ENCODE measurements around the gene PRLHR.

The PRLHR gene

DNA sequence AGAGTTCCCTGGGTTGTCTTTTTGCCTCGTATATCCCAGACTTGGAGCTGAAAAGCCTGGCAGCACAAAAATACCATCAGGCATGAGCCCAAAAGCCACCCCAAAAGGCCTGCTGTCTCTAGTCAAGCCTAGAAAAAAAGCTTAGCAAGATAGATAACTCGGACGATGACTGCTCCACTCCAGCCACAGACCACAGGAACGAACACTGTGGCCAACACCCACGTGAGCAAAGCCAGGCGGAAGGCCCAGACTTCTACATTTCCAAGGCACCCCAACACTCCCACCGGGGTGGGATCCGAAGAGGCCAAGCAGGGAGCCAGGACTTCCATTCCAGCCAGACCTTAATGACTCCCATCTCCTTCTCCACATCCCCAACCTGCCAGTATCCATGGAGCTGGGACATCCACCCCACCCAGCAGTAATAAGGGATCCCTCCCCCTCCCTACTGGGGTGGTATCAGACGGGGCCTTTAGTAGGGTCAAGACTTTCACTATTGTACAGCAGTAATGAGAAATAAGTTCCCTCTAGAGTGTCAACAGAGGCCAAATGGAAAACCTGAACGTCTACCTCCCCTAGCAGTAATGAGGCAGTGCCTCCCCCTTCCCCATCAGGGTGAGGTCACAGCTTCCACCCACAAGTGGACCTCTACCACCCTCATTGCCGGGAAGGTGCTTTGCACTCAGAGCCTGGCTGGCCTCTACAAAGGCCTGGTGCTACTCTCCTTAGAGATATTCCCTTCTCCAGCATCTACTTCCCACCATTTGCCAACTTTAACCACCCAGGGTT lies 23.0 kb downstream of the PRLHR start:
- Histone ChIP-seq H3K27me3 (ENCODE audit: control insufficient read depth, insufficient read depth, low read length) (no peaks in the 10 kb centered on the region), H3K36me3 (ENCODE audit: control insufficient read depth, insufficient read depth, low read length) (no peaks in the 10 kb centered on the region), H3K4me3 (ENCODE audit: low read depth, low read length) (no peak overlapping the region), H3K9me3 (ENCODE audit: control insufficient read depth, insufficient read depth, low read length) (no peaks in the 10 kb centered on the region), H3K27ac (ENCODE audit: low read depth, low read length) (no peak overlapping the region), H3K9ac (ENCODE audit: low read depth, low read length) (no peak overlapping the region), H3K4me1 (ENCODE audit: control insufficient read depth, insufficient read depth, low read length) (no peaks in the 10 kb centered on the region)

DNA sequence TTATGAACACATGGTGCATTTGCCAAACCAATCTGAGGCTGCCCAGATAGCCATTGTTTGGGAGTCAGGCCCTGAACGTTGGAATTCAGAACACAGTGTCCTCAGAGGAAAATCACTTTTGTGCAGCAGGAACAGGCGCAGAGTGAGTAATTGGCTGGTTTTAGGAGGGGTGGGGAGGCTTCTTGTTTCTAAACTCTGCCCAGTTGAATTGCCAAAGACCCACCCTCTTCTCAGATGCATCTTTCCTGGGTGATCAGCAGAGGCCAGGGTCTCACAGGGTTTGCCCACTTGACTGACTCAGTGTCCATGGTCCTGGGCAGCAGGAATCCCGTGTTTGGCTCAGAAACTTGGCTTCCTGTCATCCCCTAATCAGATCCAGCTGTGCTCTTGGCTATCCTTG lies 24.3 kb downstream of the PRLHR start:
- no peaks in the 10 kb centered on the region for H3K9me3 ChIP-seq (ENCODE audit: control insufficient read depth, insufficient read depth, low read length)
- H3K27ac ChIP-seq (ENCODE audit: low read depth, low read length) = no peak overlapping the region
- H3K4me1 ChIP-seq (ENCODE audit: control insufficient read depth, insufficient read depth, low read length) = no peaks in the 10 kb centered on the region
- no peak overlapping the region for H3K9ac ChIP-seq (ENCODE audit: low read depth, low read length)
- no peaks in the 10 kb centered on the region for H3K27me3 ChIP-seq (ENCODE audit: control insufficient read depth, insufficient read depth, low read length)
- H3K36me3 ChIP-seq (ENCODE audit: control insufficient read depth, insufficient read depth, low read length) = no peaks in the 10 kb centered on the region
- H3K4me3 ChIP-seq (ENCODE audit: low read depth, low read length) = no peak overlapping the region

GRCh38 chr10:118570591-118570990 lies 24.9 kb downstream of the PRLHR start:
- Histone ChIP-seq H3K4me1 (ENCODE audit: control insufficient read depth, insufficient read depth, low read length) (no peaks in the 10 kb centered on the region), H3K4me3 (ENCODE audit: low read depth, low read length) (no peak overlapping the region), H3K36me3 (ENCODE audit: control insufficient read depth, insufficient read depth, low read length) (no peaks in the 10 kb centered on the region), H3K9me3 (ENCODE audit: control insufficient read depth, insufficient read depth, low read length) (no peaks in the 10 kb centered on the region), H3K9ac (ENCODE audit: low read depth, low read length) (no peak overlapping the region), H3K27me3 (ENCODE audit: control insufficient read depth, insufficient read depth, low read length) (no peaks in the 10 kb centered on the region), H3K27ac (ENCODE audit: low read depth, low read length) (no peak overlapping the region)

- Histone ChIP-seq H3K9me3 (ENCODE audit: control insufficient read depth, insufficient read depth, low read length) (no peaks in the 10 kb centered on the region), H3K4me1 (ENCODE audit: control insufficient read depth, insufficient read depth, low read length) (no peaks in the 10 kb centered on the region), H3K27ac (ENCODE audit: low read depth, low read length) (no peak overlapping the region), H3K27me3 (ENCODE audit: control insufficient read depth, insufficient read depth, low read length) (no peaks in the 10 kb centered on the region), H3K4me3 (ENCODE audit: low read depth, low read length) (no peak overlapping the region), H3K36me3 (ENCODE audit: control insufficient read depth, insufficient read depth, low read length) (no peaks in the 10 kb centered on the region), H3K9ac (ENCODE audit: low read depth, low read length) (no peak overlapping the region)
Measured at GRCh38 chr10:118569882-118570252, 25.6 kb downstream of the PRLHR start.

GRCh38 chr10:118569241-118569881 lies 26.1 kb downstream of the PRLHR start:
- no peaks in the 10 kb centered on the region for H3K36me3 ChIP-seq (ENCODE audit: control insufficient read depth, insufficient read depth, low read length)
- H3K9me3 ChIP-seq (ENCODE audit: control insufficient read depth, insufficient read depth, low read length) = no peaks in the 10 kb centered on the region
- no peaks in the 10 kb centered on the region for H3K4me1 ChIP-seq (ENCODE audit: control insufficient read depth, insufficient read depth, low read length)
- H3K27ac ChIP-seq (ENCODE audit: low read depth, low read length) = no peak overlapping the region
- H3K4me3 ChIP-seq (ENCODE audit: low read depth, low read length) = no peak overlapping the region
- no peak overlapping the region for H3K9ac ChIP-seq (ENCODE audit: low read depth, low read length)
- H3K27me3 ChIP-seq (ENCODE audit: control insufficient read depth, insufficient read depth, low read length) = no peaks in the 10 kb centered on the region

DNA sequence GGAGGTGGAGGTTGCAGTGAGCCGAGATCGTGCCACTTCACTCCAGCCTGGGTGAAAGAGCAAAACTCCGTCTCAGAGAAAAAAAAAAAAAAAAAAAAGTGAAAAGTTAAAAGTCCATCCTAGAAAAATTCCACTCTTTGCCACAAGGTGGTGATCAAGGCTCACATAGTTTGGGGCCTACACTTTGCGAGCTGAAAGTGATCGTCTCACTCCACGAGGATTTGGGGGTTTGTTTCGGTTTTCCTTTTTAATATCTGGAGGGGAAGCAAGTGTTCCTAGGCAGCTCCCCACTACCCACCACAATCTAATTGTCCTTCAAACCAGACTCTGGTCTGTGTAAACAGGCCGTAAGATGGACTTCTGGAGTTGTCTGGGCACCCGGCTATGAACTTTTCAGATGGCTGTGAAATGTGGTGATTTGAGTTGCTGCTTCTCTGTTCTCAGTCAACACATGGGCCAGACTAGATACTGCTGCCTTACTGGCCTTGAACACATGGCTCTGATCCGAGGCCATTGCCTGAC lies 27.1 kb downstream of the PRLHR start:
- Histone ChIP-seq H3K9ac (ENCODE audit: low read depth, low read length) (no peak overlapping the region), H3K4me3 (ENCODE audit: low read depth, low read length) (no peak overlapping the region)

DNA sequence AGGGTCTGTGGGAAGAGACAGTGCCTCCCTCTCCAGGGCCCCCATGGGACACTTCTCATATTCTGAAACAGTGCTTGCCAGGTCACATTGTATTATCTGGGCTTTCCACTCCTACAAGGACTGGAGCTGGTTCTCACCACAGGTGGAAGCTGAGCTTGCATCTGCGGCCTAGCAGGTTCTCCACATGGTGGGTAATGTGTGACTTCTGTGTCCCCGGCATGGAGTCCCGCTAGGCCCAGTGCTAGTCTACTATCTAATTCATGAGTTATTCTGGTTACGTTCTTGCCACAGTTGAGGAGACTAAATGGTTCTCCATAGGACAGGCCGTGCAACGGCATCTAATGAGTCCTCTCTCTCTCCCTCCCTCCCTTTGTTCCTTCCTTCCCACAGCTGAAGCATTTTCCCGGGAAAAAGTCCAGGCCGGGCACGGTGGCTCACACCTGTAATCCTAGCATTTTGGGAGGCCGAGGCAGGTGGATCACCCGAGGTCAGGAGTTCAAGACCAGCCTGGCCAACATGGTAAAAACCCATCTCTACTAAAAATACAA lies 27.7 kb downstream of the PRLHR start:
- Histone ChIP-seq H3K9ac (ENCODE audit: low read depth, low read length) (no peak overlapping the region), H3K27me3 (ENCODE audit: control insufficient read depth, insufficient read depth, low read length) (no peaks in the 10 kb centered on the region), H3K4me3 (ENCODE audit: low read depth, low read length) (no peak overlapping the region)

More for the DNA sequence above, 27.1 kb downstream of the PRLHR start:
- Histone ChIP-seq H3K27ac (ENCODE audit: low read depth, low read length) (no peak overlapping the region), H3K27me3 (ENCODE audit: control insufficient read depth, insufficient read depth, low read length) (no peaks in the 10 kb centered on the region), H3K9me3 (ENCODE audit: control insufficient read depth, insufficient read depth, low read length) (no peaks in the 10 kb centered on the region), H3K4me1 (ENCODE audit: control insufficient read depth, insufficient read depth, low read length) (no peaks in the 10 kb centered on the region), H3K36me3 (ENCODE audit: control insufficient read depth, insufficient read depth, low read length) (no peaks in the 10 kb centered on the region)

DNA sequence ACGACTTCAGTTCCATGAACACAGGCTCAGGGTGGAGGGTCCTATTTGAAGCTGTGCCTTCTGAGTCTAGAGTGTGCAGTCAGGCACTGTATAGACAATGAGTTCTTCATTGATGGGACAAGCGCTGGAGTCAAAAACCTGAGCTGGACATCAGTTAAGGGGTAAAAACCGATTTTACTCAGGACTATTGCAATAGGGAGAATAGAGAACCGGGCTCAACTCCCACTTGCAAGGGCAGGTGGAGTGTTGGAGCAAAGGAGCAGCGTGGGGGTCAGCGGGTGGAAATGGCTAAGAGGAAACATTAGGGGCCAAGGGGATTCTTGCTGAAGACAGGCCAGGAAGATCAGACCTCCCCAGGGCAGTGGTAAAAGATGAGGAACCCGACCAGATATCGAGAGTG lies 28.5 kb downstream of the PRLHR start:
- Histone ChIP-seq H3K4me3 (ENCODE audit: low read depth, low read length) (no peak overlapping the region), H3K9me3 (ENCODE audit: control insufficient read depth, insufficient read depth, low read length) (no peaks in the 10 kb centered on the region; the same call in 1 of the 2 replicates), H3K27ac (ENCODE audit: low read depth, low read length) (no peak overlapping the region), H3K27me3 (ENCODE audit: control insufficient read depth, insufficient read depth, low read length) (no peaks in the 10 kb centered on the region), H3K9ac (ENCODE audit: low read depth, low read length) (no peak overlapping the region), H3K4me1 (ENCODE audit: control insufficient read depth, insufficient read depth, low read length) (no peaks in the 10 kb centered on the region), H3K36me3 (ENCODE audit: control insufficient read depth, insufficient read depth, low read length) (no peaks in the 10 kb centered on the region)

More for the DNA sequence above, 27.7 kb downstream of the PRLHR start:
- Histone ChIP-seq H3K36me3 (ENCODE audit: control insufficient read depth, insufficient read depth, low read length) (no peaks in the 10 kb centered on the region), H3K9me3 (ENCODE audit: control insufficient read depth, insufficient read depth, low read length) (no peaks in the 10 kb centered on the region; the same call in 1 of the 2 replicates), H3K4me1 (ENCODE audit: control insufficient read depth, insufficient read depth, low read length) (no peaks in the 10 kb centered on the region), H3K27ac (ENCODE audit: low read depth, low read length) (no peak overlapping the region)

DNA sequence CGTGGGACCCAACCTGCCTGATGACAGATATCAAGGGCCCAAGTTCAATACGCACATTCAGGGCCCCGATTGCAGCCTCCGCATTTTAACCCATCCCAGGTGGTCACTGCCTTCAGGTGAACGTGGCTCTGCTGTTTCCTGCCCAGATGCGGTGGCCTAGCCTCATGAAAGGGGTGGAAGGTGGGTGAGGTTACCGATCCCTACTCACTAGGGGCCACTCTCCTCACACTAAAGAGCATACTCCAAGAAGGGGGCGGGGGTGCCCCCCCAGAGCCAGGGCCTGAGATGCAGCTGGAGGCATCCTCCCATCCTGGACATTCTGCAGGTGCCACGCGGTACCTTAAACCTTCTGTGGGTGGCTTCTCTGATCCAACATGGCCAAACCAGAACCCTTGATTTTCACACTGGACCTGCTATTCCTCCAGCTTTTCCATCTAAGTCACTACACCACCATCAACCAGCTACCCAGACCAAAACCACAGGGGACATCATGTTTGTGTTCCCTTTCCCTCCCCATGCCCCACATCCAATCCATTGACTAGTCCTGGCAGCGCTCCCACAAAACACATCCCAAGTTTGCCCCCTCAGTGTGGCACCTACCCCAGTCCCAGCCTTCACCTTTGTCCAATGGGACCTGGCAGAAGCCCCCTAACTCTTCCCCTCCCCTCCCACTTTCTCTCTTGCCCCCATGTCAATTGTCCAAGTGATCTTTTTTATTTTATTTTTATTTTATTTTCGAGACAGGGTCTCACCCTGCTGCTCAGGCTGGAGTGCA lies 30.0 kb downstream of the PRLHR start:
- H3K27ac ChIP-seq (ENCODE audit: low read depth, low read length) = no peak overlapping the region
- no peak overlapping the region for H3K4me3 ChIP-seq (ENCODE audit: low read depth, low read length)
- no peaks in the 10 kb centered on the region for H3K36me3 ChIP-seq (ENCODE audit: control insufficient read depth, insufficient read depth, low read length)
- no peak overlapping the region for H3K9ac ChIP-seq (ENCODE audit: low read depth, low read length)
- no peaks in the 10 kb centered on the region for H3K27me3 ChIP-seq (ENCODE audit: control insufficient read depth, insufficient read depth, low read length)
- no peaks in the 10 kb centered on the region; the same call in 1 of the 2 replicates for H3K9me3 ChIP-seq (ENCODE audit: control insufficient read depth, insufficient read depth, low read length)
- H3K4me1 ChIP-seq (ENCODE audit: control insufficient read depth, insufficient read depth, low read length) = no peaks in the 10 kb centered on the region

DNA sequence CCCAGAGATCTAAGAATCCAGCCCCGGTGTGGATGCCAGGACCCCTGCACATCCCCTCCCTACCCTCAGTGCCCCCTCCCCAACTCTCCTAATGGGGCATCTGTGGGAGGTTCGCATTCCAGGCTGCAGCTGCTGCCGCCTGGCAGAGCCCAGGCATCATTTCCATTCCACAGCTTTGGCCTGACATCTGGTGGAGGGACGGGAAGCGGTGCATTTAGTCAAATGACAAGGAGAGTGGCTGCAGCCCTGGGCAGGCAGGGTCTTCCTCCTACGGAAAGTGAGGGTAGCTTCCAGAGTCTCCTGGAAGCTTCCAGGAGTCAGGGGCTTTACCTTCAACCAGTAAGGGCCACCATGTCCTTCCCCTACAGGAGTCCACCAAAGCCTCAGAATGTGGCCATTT lies 30.8 kb downstream of the PRLHR start:
- Histone ChIP-seq H3K9me3 (ENCODE audit: control insufficient read depth, insufficient read depth, low read length) (no peaks in the 10 kb centered on the region; the same call in 1 of the 2 replicates), H3K27me3 (ENCODE audit: control insufficient read depth, insufficient read depth, low read length) (no peaks in the 10 kb centered on the region), H3K27ac (ENCODE audit: low read depth, low read length) (no peak overlapping the region)

More for the DNA sequence above, 30.8 kb downstream of the PRLHR start:
- Histone ChIP-seq H3K36me3 (ENCODE audit: control insufficient read depth, insufficient read depth, low read length) (no peaks in the 10 kb centered on the region), H3K4me3 (ENCODE audit: low read depth, low read length) (no peak overlapping the region), H3K9ac (ENCODE audit: low read depth, low read length) (no peak overlapping the region), H3K4me1 (ENCODE audit: control insufficient read depth, insufficient read depth, low read length) (no peaks in the 10 kb centered on the region)

Measured in HUES48 (cell line).